ENCODE results near the gene ATP6V0A4. TPM values are rescaled to one million over a fixed set of nuclear protein-coding genes. Genes with fewer than 3 reads are reported as not detected.

The ATP6V0A4 gene
- total RNA-seq, 1 donor from 2014 or later: 0.25 TPM

DNA sequence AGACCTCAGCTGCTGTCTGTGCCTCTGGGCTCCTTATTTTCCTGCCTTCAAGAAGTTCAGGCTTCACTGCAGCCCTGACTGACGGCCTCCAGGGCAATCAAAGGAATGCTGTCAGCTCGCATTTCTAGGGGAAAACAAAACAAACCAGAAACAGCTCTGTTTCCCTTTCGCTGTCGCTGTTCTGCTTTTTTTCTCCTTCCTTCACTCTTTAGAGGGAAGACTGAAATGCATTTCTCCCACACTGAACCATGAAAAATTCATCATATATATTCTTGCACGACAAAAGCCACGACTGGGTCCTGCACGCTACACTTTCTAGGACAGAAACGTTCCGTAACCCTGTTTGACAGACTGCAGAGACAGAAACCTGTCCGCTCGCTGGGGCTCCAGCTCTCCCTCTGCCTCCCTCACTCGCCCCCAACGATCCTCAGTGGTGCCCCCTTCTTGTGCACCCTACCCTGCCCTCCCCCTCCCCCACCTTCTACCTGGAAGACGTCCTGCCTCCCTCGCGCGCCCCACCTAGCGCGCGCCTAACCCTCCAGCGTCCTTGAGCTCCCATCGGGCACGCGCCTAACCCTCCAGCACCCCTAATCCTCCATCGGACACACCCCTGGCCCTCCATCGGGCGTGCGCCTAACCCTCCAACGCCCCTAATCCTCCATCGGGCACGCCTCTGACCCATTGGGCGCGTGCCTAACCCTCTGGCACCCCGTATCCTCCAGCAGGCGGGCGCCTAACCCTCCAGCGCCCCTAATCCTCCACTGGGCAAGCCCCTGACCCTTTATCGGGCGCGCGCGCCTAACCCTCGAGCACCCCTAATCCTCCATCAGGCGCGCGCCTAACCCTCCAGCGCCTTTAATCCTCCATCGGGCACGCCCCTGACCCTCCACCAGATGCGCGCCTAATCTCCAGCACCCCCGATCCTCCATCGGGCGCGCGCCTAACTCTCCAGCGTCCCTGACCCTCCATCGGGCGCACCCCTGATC lies 134.0 kb downstream of the ATP6V0A4 start:
- intact Hi-C loops (cut with micrococcal nuclease): no loop called here

DNA sequence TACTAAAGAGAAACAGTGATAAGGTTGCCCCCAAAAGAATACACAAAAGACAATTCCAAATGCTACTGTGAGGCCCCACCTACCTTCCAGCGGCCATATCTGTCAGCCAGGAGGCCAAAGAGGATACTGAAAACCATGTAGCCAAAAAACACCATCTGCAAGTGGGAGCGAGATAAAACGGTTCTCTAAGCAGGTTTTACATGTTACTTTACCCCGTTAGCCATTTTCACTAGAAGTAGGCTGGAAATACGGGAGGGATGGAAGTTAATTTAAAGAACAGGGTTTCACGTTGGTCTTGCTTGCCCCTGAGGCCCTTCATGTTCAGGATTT lies 135.0 kb downstream of the ATP6V0A4 start:
- intact Hi-C loops (cut with micrococcal nuclease): no loop called here

GRCh38 chr7:138662076-138662990 lies 135.7 kb downstream of the ATP6V0A4 start:
- intact Hi-C loops (cut with micrococcal nuclease): no loop called here

GRCh38 chr7:138661069-138661635 lies 136.8 kb downstream of the ATP6V0A4 start:
- intact Hi-C loops (cut with micrococcal nuclease): no loop called here

DNA sequence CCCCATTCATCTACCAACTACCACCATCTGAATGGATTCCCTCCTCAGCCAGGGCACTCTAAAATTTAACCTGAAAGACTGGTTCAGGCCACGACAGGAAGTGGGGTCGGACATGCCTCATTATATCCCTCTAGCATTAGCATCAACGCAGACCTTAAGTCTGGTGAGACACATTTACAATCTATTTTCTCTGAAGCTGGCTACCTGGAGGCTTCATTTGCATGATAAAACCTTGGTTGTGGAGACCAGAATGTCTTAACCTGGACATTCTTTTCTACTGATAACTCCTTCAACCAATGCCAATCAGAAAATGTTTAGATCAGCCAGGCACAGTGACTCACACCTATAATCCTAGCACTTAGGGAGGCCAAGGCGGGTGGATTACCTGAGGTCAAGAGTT lies 139.1 kb downstream of the ATP6V0A4 start:
- intact Hi-C loops (cut with micrococcal nuclease): no loop called here

- intact Hi-C loops (cut with micrococcal nuclease): no loop called here
Observed at GRCh38 chr7:138657854-138658386, 140.1 kb downstream of the ATP6V0A4 start.

- intact Hi-C loops (cut with micrococcal nuclease): no loop called here
Observed at GRCh38 chr7:138656952-138657351, 141.0 kb downstream of the ATP6V0A4 start.

Other genes starting within 250 kb of the ATP6V0A4 start
- gene SVOPL, start 96.8 kb downstream of the ATP6V0A4 start, total RNA-seq: not detected in 2 replicates
- gene TMEM213, start 202 bp downstream of the ATP6V0A4 start, total RNA-seq: 3.7 and 4.6 TPM in 2 replicates
- 0.32 and 0.42 TPM in 2 replicates for gene KIAA1549, start 183.2 kb upstream of the ATP6V0A4 start, total RNA-seq
- 21.2 and 21.4 TPM in 2 replicates for gene ZC3HAV1L, start 237.8 kb upstream of the ATP6V0A4 start, total RNA-seq

Measured in T-helper 1 cell treated with Interleukin-12 subunit alpha and Interleukin-12 subunit beta and Interleukin-4 antibody, amounts not matched to agents 30 ng/mL and 1 ng/mL, for 36 hours (primary cell).